Measurements from ENCODE around the gene ITPR1. TPM values are rescaled to one million over a fixed set of nuclear protein-coding genes. Genes with fewer than 3 reads are reported as not detected.
A peak's percentile ranks its signal among the peaks of the same experiment; 100 is the strongest.
"Not testable (repeated sequence)": the region's sequence is repeated elsewhere in the genome, so short reads cannot be mapped to it uniquely, and the experiment has no call there.

The ITPR1 gene
- total RNA-seq, 1 donor from 2014 or later = 45.9 TPM

DNA sequence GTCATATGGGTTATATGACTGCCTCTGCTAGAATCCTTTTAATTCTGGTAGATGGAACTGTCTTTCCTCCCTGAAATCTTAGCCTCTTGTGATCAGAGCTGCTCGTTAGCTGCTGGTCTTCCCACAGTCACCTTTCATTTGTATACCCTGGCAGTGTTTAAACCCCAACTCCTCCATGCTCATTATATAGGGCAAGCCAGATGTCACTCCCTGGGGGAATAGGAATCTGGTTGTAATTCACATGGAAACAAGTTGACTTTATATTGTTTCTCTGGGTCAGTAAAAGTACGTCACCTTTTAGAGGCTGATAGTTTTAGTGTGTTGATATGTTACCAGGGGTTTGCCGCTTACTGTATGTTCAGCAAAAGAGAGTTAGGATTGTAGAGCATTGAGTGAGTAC, 103.5 kb downstream of the ITPR1 start:
- peaks cover 34% of the 10 kb centered on the region for H3K4me1 Mint-ChIP-seq (ENCODE audit: unreplicated experiment)
- no peaks in the 10 kb centered on the region for H3K27me3 Mint-ChIP-seq
- peak overlapping the region; percentile 44 for H3K27ac Mint-ChIP-seq
- H3K9me3 Mint-ChIP-seq = no peaks in the 10 kb centered on the region
- TF ChIP-seq, protein P1, sequence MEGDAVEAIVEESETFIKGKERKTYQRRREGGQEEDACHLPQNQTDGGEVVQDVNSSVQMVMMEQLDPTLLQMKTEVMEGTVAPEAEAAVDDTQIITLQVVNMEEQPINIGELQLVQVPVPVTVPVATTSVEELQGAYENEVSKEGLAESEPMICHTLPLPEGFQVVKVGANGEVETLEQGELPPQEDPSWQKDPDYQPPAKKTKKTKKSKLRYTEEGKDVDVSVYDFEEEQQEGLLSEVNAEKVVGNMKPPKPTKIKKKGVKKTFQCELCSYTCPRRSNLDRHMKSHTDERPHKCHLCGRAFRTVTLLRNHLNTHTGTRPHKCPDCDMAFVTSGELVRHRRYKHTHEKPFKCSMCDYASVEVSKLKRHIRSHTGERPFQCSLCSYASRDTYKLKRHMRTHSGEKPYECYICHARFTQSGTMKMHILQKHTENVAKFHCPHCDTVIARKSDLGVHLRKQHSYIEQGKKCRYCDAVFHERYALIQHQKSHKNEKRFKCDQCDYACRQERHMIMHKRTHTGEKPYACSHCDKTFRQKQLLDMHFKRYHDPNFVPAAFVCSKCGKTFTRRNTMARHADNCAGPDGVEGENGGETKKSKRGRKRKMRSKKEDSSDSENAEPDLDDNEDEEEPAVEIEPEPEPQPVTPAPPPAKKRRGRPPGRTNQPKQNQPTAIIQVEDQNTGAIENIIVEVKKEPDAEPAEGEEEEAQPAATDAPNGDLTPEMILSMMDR (conservative IDR thresholded peaks at IDR 0.05) = no peak
- no peak for DNase-seq (ENCODE audit: extremely low spot score, unreplicated experiment)
- no peaks in the 10 kb centered on the region for H3K36me3 Mint-ChIP-seq
- H3K4me3 Mint-ChIP-seq = peak overlapping the region; percentile 46

DNA sequence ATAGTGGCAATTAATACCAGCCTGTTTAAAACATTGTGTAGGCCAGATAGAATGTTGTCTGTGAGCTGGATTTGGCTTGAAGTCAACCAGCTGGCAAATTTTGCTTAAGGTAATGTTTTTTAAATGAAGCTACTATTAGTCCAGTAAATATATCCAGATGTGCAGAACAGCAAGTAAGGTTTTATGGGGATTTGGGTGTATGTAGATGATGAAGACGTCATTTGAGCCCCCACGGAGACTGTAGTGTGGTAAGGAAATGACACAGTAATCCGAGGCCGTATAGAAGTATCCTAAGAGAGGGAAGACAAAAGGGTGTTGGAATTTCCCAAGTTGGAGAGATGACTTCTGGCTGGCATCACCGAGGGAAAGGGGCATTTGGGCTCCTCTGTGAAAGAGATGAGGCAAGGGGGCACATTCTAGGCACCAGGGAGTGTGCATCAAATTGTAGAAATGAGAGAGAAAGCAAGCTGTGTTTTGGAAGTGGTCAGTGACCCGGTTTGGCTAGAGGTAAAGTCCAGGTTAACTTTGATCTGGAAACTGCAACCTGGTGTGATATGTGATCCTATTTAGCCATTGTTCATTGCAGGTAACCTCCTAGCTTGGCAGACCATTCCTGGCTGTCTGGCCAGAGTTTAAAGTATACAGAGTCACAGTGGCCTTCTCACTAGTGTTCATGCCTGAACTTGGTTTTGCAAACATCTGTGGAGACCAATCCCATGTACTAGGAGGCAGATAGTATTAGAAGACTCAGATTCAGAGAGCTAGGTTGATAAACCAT, 104.2 kb downstream of the ITPR1 start:
- DNase-seq (ENCODE audit: extremely low spot score, unreplicated experiment) = no peak
- H3K27me3 Mint-ChIP-seq = no peaks in the 10 kb centered on the region

DNA sequence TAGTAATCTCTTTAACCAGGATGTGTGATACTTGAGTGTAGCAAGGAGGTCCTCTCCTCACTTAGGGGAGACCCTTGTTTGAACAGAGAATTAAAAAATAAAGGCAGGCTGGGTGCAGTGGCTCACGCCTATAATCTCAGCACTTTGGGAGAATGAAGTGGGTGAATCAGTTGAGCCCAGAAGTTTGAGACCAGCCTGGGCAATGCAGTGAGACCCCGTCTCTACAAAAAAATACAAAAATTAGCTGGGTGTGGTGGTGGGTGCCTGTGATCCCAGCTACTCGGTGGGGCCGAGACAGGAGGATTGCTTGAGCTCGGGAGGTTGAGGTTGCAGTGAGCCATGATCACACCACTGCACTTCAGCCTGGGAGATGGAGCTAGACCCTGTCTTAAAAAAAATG, 105.1 kb downstream of the ITPR1 start:
- H3K4me1 Mint-ChIP-seq (ENCODE audit: unreplicated experiment) = peaks cover 34% of the 10 kb centered on the region
- H3K27ac Mint-ChIP-seq; H3K27me3 Mint-ChIP-seq; H3K36me3 Mint-ChIP-seq; DNase-seq (ENCODE audit: extremely low spot score, unreplicated experiment); H3K9me3 Mint-ChIP-seq; H3K4me3 Mint-ChIP-seq: not testable (repeated sequence)

More for the DNA sequence above, 104.2 kb downstream of the ITPR1 start:
- peak overlapping the region; percentile 44 for H3K27ac Mint-ChIP-seq
- TF ChIP-seq, protein P1 (conservative IDR thresholded peaks at IDR 0.05) = no peak
- peaks cover 34% of the 10 kb centered on the region for H3K4me1 Mint-ChIP-seq (ENCODE audit: unreplicated experiment)
- peak overlapping the region; percentile 46 for H3K4me3 Mint-ChIP-seq
- H3K9me3 Mint-ChIP-seq = no peaks in the 10 kb centered on the region
- H3K36me3 Mint-ChIP-seq = no peaks in the 10 kb centered on the region

DNA sequence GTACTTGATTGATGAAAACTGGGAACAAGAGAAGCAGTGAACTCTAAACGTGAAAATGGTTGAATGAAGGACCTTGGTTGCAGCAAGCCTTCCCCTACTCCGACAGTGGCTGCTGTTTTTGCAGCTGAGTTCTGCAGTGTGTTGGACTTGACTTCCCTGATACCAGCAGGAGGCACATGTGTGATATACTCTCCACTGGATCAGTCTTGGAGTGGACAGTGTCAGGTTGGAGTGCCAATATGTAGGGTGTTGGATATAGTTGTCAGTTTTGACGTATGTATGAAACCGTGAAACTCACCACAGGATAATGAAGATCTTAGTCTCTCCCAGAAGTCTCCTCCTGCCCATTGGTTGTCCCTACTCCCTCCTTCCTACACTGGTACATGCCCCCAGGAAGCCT, 106.5 kb downstream of the ITPR1 start:
- no peak overlapping the region for H3K27ac Mint-ChIP-seq
- no peak for DNase-seq (ENCODE audit: extremely low spot score, unreplicated experiment)
- H3K4me1 Mint-ChIP-seq (ENCODE audit: unreplicated experiment) = peaks cover 39% of the 10 kb centered on the region
- H3K27me3 Mint-ChIP-seq = no peaks in the 10 kb centered on the region
- H3K9me3 Mint-ChIP-seq = no peaks in the 10 kb centered on the region
- no peak overlapping the region for H3K4me3 Mint-ChIP-seq
- H3K36me3 Mint-ChIP-seq = no peaks in the 10 kb centered on the region
- TF ChIP-seq, protein P1 (conservative IDR thresholded peaks at IDR 0.05) = no peak

DNA sequence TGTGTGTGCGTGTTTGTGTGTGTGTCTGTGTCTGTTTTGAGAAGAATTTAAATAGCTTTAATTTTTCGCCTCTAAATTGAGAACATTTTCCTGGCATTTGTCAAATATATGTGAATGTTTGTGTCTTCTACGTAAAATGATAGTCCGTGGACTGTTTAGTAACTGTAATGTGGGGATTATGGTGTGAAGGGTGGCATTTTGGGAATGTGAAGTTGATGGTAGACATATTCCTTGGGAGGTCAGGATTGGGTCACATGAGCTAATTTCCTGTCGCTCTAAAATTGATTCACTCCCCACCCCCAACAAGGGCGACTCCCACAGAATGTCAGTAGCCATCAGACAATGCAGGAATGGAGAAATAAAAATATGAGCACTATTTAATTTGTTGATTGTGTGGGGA, 107.3 kb downstream of the ITPR1 start:
- H3K27ac Mint-ChIP-seq = no peak overlapping the region
- no peak overlapping the region for H3K4me3 Mint-ChIP-seq

DNA sequence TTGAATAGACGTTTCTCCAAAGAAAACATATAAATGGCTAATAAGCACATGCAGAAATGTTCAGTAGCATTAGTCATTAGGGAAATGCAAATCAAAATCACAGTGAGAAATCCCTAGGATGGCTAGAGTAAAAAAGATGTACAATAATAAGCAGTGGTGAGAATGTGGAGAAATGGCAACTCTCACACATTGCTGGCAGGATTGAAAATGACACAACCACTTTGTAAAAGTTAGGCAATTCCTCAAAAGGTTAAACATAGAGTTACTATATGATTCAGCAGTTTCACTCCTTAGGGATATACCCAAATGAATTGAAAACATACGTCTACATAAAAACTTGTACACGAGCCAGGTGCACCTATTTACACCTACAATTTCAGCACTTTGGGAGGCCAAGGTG, 108.7 kb downstream of the ITPR1 start:
- H3K27me3 Mint-ChIP-seq = no peaks in the 10 kb centered on the region
- no peak overlapping the region for H3K4me3 Mint-ChIP-seq
- H3K27ac Mint-ChIP-seq = no peak overlapping the region
- no peak for DNase-seq (ENCODE audit: extremely low spot score, unreplicated experiment)
- TF ChIP-seq, protein P1 (conservative IDR thresholded peaks at IDR 0.05) = no peak
- H3K36me3 Mint-ChIP-seq = no peaks in the 10 kb centered on the region
- no peaks in the 10 kb centered on the region for H3K9me3 Mint-ChIP-seq
- peaks cover 43% of the 10 kb centered on the region for H3K4me1 Mint-ChIP-seq (ENCODE audit: unreplicated experiment)

More for the DNA sequence above, 107.3 kb downstream of the ITPR1 start:
- Mint-ChIP-seq H3K4me1 (ENCODE audit: unreplicated experiment) (peaks cover 38% of the 10 kb centered on the region), H3K36me3 (no peaks in the 10 kb centered on the region), H3K9me3 (no peaks in the 10 kb centered on the region), H3K27me3 (no peaks in the 10 kb centered on the region)
- no peak for DNase-seq (ENCODE audit: extremely low spot score, unreplicated experiment)
- TF ChIP-seq, protein P1 (conservative IDR thresholded peaks at IDR 0.05) = no peak

Measured in type B pancreatic cell (in vitro differentiated cells).